Measurements from ENCODE around the gene PLTP. TPM values are rescaled to one million over a fixed set of nuclear protein-coding genes. Genes with fewer than 3 reads are reported as not detected.

PLTP gene
- total RNA-seq, 1 experiment from 2014 or later: 0.37 TPM

GRCh38 chr20:45852326-45852725, 59.6 kb downstream of the PLTP start:
- BruUV-seq (replicated peaks): no TSS peak
- Mint-ChIP-seq H3K4me1 (ENCODE audit: insufficient read depth, unreplicated experiment) (no peaks in the 10 kb centered on the region), H3K27ac (ENCODE audit: low read depth, unreplicated experiment) (no peak overlapping the region), H3K9me3 (ENCODE audit: unreplicated experiment) (no peaks in the 10 kb centered on the region), H3K27me3 (ENCODE audit: insufficient read depth, unreplicated experiment) (no peaks in the 10 kb centered on the region), H3K36me3 (ENCODE audit: insufficient read depth, unreplicated experiment) (peaks cover 34% of the 10 kb centered on the region), H3K4me3 (ENCODE audit: unreplicated experiment) (no peak overlapping the region)
- TF ChIP-seq CTCF (IDR thresholded peaks at IDR 0.05; ENCODE audit: unreplicated experiment): no peak
- intact Hi-C loops (cut with micrococcal nuclease): no loop called here
- DNase-seq (ENCODE audit: unreplicated experiment): no peak
- POLR2A ChIA-PET: interaction anchor here (0.7 to 1.7 kb wide), 4 partner anchors 16 to 183 kb away, joined by 3 to 8 read pairs (median 6); partner anchors contain the start of genes PCIF1 and ZSWIM1
- CTCF ChIA-PET: interaction anchor here (0.6 to 1.8 kb wide), 8 partner anchors 14 to 135 kb away, joined by 3 to 6 read pairs (median 3); no protein-coding TSS in a partner anchor

GRCh38 chr20:45851501-45851900, 60.5 kb downstream of the PLTP start:
- no peaks in the 10 kb centered on the region for H3K9me3 Mint-ChIP-seq (ENCODE audit: unreplicated experiment)
- CTCF ChIA-PET: interaction anchor here (0.6 to 1.7 kb wide), 2 partner anchors 12 to 63 kb away, joined by 3 to 4 read pairs; no protein-coding TSS in a partner anchor
- intact Hi-C loops (cut with micrococcal nuclease): no loop called here
- POLR2A ChIA-PET: interaction anchor here (1.0 to 1.2 kb wide), 2 partner anchors 9 to 18 kb away, joined by 3 to 4 read pairs; partner anchors contain the start of gene SNX21
- no peak for TF ChIP-seq CTCF (IDR thresholded peaks at IDR 0.05; ENCODE audit: unreplicated experiment)
- no peak overlapping the region for H3K4me3 Mint-ChIP-seq (ENCODE audit: unreplicated experiment)
- H3K27ac Mint-ChIP-seq (ENCODE audit: low read depth, unreplicated experiment): no peak overlapping the region
- H3K4me1 Mint-ChIP-seq (ENCODE audit: insufficient read depth, unreplicated experiment): no peaks in the 10 kb centered on the region
- no peak for DNase-seq (ENCODE audit: unreplicated experiment)
- H3K27me3 Mint-ChIP-seq (ENCODE audit: insufficient read depth, unreplicated experiment): no peaks in the 10 kb centered on the region
- H3K36me3 Mint-ChIP-seq (ENCODE audit: insufficient read depth, unreplicated experiment): peaks cover 30% of the 10 kb centered on the region
- no TSS peak for BruUV-seq (replicated peaks)

GRCh38 chr20:45850926-45851325, 61.0 kb downstream of the PLTP start:
- BruUV-seq (replicated peaks): no TSS peak
- intact Hi-C loops (cut with micrococcal nuclease): no loop called here
- Mint-ChIP-seq H3K27ac (ENCODE audit: low read depth, unreplicated experiment) (no peak overlapping the region), H3K36me3 (ENCODE audit: insufficient read depth, unreplicated experiment) (peaks cover 36% of the 10 kb centered on the region), H3K4me3 (ENCODE audit: unreplicated experiment) (no peak overlapping the region), H3K9me3 (ENCODE audit: unreplicated experiment) (no peaks in the 10 kb centered on the region), H3K27me3 (ENCODE audit: insufficient read depth, unreplicated experiment) (no peaks in the 10 kb centered on the region), H3K4me1 (ENCODE audit: insufficient read depth, unreplicated experiment) (no peaks in the 10 kb centered on the region)
- ChIA-PET CTCF (interaction anchor here (1.7 kb wide), 1 partner anchor 12 kb away, joined by 4 read pairs; no protein-coding TSS in a partner anchor), POLR2A (interaction anchor here (0.5 to 1.2 kb wide), 3 partner anchors 8 to 352 kb away, joined by 3 to 4 read pairs (median 3); partner anchors contain the start of gene SNX21)
- no peak for TF ChIP-seq CTCF (IDR thresholded peaks at IDR 0.05; ENCODE audit: unreplicated experiment)
- DNase-seq (ENCODE audit: unreplicated experiment): no peak

- H3K36me3 Mint-ChIP-seq (ENCODE audit: insufficient read depth, unreplicated experiment): peaks cover 41% of the 10 kb centered on the region
- no peak for DNase-seq (ENCODE audit: unreplicated experiment)
- no peaks in the 10 kb centered on the region for H3K4me1 Mint-ChIP-seq (ENCODE audit: insufficient read depth, unreplicated experiment)
- H3K4me3 Mint-ChIP-seq (ENCODE audit: unreplicated experiment): no peak overlapping the region
- H3K9me3 Mint-ChIP-seq (ENCODE audit: unreplicated experiment): no peaks in the 10 kb centered on the region
- no TSS peak for BruUV-seq (replicated peaks)
- ChIA-PET POLR2A (interaction anchor here (0.7 kb wide), 1 partner anchor 1500 kb away, joined by 3 read pairs; no protein-coding TSS in a partner anchor), CTCF (interaction anchor here (1.9 kb wide), 1 partner anchor 51 kb away, joined by 4 read pairs; no protein-coding TSS in a partner anchor)
- intact Hi-C loops (cut with micrococcal nuclease): no loop called here
- H3K27ac Mint-ChIP-seq (ENCODE audit: low read depth, unreplicated experiment): no peak overlapping the region
- TF ChIP-seq CTCF (IDR thresholded peaks at IDR 0.05; ENCODE audit: unreplicated experiment): no peak
- H3K27me3 Mint-ChIP-seq (ENCODE audit: insufficient read depth, unreplicated experiment): no peaks in the 10 kb centered on the region
Observed at GRCh38 chr20:45850238-45850637, 61.7 kb downstream of the PLTP start.
